Body of pancreas (tissue), 4 donors: ENCODE measurements around the gene DDA1.

Experiments used
- CTCF ChIP-seq, 7 experiments: fragments of 450-650 bp in 4 of 7; fragments of 200-600 bp in 3 of 7; sonication (generic) in 3 of 7; IDR thresholded peaks; one replicate each; pipeline ENCODE4 v1.5.1; 2016 to 2019; ENCODE audit warnings: antibody characterized with exemption in 7 of 7
- POLR2A ChIP-seq, 3 donors: fragments of 450-650 bp; IDR thresholded peaks; one replicate each; pipeline ENCODE4 v1.6.1; 2016; ENCODE audit warnings: antibody characterized with exemption in 3 of 3, mild to moderate bottlenecking in 2 of 3

GRCh38 chr19:17303167-17303939, 6.0 kb upstream of the DDA1 start, which contains the start of gene ABHD8:
- peak; percentile 50 to 70 (median 66) for TF ChIP-seq POLR2A (IDR thresholded peaks at IDR 0.05)
- TF ChIP-seq CTCF (IDR thresholded peaks at IDR 0.05), result peak; percentile 61 to 90 (median 77)
